HG02885 (cell line): Measurements from ENCODE around the gene SLC13A3.

Experiments
- ATAC-seq: cut with Tn5 transposase; IDR thresholded peaks from one replicate; pipeline ENCODE4 v1.9.1; 2021; ENCODE audit warnings: mild to moderate bottlenecking; ENCODE audit not compliant: unreplicated experiment, poor library complexity

Gene SLC13A3

DNA sequence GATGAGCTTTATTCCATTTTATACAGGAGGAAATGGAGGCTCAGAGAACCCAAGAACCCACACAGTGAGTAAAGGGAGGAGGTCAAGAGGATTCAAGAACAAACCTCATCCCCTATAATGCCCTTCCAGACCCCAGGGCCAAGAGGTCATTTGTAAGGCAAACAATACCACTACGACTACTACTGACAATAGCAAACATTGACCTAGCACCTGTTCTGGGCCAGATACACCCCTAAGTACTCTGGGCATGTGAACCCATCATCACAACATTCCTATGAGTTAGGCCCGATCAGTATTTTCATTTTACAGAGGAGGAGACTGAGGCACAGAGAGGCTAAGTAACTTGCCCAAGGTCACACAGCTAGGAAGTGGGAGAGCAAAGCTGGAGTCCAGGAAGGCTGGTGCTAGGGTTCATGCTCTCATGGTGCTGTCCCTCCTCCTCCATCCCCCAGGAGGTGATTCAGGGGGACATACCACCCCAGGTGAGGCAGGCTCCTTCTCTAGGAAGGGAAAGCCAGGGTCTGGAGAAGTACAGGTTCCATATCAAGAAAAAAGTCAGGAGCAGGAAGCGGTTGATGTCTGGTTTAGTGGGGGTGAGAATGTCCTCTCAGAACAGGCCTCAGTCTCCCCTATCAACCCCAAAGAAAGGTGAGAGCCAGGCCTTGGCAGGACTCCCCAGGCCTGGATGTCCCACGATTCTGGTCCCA is 13.7 kb downstream of the SLC13A3 start:
- no peak for ATAC-seq

DNA sequence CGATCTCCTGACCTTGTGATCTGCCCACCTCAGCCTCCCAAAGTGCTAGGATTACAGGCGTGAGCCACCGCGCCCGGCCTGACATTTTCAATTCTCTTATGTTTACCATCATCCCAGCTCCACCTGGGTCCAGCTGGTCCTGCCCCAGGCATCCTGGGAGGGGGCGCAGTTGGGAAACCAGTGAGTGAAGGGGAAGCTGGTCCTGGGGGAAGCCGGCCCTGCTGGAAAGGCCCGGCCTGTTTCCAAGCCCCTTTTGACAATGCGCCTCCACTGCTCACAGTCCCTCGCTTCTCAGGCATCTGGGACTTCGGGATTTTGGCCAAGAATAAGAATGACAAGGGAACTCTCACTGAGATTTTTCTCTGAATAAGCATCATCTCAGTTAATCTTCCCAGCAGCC is 14.2 kb downstream of the SLC13A3 start:
- no peak for ATAC-seq

- ATAC-seq = no peak
These were observed 14.7 kb downstream of the SLC13A3 start for GRCh38 chr20:46636514-46636913.

GRCh38 chr20:46635514-46636136 is 15.6 kb downstream of the SLC13A3 start:
- ATAC-seq = no peak

- no peak for ATAC-seq
These were observed 16.7 kb downstream of the SLC13A3 start for GRCh38 chr20:46634528-46634927.

DNA sequence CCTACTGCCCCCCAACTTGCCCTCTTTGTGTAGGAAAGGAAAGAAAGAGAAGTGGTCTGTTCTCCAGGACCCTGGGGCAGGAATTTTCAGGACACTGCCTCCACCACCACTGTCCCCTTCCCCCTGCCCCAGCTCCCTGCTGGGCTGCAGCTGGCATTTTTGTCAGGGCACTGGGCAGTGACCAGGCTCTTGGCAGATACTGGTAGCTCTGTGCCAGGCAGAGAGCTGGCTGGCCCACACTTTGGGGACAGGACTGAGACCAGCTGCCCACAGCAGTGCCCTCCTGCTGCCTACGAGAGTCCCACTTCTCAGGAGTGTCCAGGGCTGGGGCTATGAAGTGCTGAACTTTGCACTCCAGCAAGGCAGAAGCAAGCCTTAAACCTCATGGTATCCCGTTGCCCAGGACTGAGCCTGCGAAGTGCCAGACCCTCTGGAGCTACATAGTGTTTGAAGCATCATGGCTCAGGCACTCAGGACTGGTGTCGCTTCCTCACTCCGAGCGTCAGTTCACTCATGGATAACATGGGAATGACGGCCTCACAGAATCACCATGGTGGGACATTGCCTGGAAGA is 19.3 kb downstream of the SLC13A3 start:
- ATAC-seq = no peak

GRCh38 chr20:46631212-46631869 is 19.9 kb downstream of the SLC13A3 start:
- no peak for ATAC-seq

- no peak for ATAC-seq
These were observed 21.0 kb downstream of the SLC13A3 start for GRCh38 chr20:46630306-46630705.

- no peak for ATAC-seq
These were observed 21.9 kb downstream of the SLC13A3 start for GRCh38 chr20:46629341-46629740.

DNA sequence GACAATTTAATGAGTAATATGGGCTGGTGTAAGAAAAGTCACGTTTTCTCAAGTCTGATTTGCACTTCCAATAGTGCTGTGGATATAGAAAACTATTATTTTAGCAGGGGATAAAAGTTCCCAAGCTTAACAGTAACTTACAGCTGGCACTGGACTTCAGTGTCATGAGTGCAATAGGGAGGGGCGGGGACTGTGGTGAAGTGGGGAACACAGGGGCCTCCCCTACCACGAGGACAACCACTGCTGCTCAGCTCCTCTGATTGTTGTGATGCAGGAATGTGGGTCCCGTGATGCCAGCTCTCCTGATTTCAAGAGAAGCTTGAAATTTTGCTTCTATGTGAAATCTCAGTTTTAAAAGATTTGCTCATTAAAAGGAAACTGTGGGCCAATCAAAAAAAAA is 24.0 kb downstream of the SLC13A3 start:
- no peak for ATAC-seq

- ATAC-seq = no peak
These were observed 24.5 kb downstream of the SLC13A3 start for GRCh38 chr20:46626758-46627157.

DNA sequence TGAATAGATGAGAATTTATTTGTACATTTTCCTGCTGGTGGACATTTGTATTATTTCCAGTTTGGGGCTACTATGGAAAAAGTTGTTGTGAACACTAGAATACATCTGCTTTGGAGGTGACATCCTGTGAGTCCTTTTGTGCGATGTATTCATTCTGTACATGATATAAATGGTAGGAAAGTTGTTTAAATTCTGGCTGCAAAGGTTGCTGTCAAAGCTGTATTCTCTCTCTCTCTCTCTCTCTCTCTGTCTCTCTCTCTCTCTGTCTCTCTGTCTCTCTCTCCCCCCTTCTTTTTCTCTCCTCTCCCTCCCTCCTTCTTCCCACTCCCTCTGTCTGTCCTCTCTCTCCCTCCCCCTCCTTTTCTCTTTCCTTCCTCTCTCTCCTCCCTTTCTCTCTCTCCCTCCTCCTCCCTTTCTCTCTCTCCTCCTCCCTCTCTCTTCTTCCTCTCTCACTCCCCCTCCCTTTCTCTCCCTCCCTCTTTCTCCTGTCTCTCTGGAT is 25.3 kb downstream of the SLC13A3 start:
- no peak for ATAC-seq

- ATAC-seq = no peak
These were observed 26.3 kb downstream of the SLC13A3 start for GRCh38 chr20:46624946-46625345.

DNA sequence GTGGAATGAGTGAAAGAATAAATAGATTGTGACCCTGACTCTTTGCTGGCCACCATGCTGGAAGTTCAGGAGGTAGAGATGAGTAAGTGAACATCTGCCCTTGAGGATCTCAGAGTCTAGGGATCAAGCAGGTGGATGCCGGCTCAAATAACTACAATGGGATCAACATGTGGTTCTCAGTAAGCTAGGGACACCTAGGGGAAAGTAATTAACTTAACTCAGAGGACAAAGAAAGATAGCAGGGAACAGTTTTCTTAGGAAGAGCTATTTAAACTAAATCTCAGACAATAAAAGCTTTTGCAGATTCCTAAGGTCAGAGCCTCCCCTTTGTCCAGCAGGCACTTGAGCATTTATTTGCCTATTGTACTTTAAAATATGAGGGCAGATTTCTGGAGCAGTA is 29.1 kb downstream of the SLC13A3 start:
- no peak for ATAC-seq

DNA sequence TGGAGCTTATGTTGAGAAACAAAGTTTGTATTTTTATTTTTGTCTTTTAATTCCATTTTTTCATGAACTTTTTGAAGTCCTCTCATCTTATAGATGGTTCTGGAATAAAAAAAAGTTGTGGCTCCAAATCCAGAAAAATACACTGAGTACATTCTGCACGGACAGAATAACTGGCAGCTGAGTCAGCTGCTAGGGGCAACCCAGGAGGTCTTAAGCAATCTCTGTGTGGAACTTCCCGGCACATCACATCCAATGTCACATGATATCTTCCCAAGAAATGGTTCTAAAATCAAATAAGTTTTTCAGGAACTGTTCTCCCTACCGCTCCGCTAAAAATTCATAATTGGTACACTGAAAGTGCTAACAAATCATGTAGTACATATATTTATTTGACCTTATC is 29.8 kb downstream of the SLC13A3 start:
- ATAC-seq = no peak

GRCh38 chr20:46619445-46619844 is 31.8 kb downstream of the SLC13A3 start:
- ATAC-seq = no peak

GRCh38 chr20:46618316-46619100 is 32.8 kb downstream of the SLC13A3 start:
- ATAC-seq = no peak

GRCh38 chr20:46614503-46614902 is 36.8 kb downstream of the SLC13A3 start:
- no peak for ATAC-seq

- no peak for ATAC-seq
These were observed 41.1 kb downstream of the SLC13A3 start for GRCh38 chr20:46610145-46610544.

GRCh38 chr20:46609043-46609442 is 42.2 kb downstream of the SLC13A3 start:
- ATAC-seq = no peak
